ENCODE results near the gene CHST12.

GRCh38 chr7:2362385-2363088, 40.9 kb upstream of the CHST12 start:
- TF ChIP-seq, protein P1, sequence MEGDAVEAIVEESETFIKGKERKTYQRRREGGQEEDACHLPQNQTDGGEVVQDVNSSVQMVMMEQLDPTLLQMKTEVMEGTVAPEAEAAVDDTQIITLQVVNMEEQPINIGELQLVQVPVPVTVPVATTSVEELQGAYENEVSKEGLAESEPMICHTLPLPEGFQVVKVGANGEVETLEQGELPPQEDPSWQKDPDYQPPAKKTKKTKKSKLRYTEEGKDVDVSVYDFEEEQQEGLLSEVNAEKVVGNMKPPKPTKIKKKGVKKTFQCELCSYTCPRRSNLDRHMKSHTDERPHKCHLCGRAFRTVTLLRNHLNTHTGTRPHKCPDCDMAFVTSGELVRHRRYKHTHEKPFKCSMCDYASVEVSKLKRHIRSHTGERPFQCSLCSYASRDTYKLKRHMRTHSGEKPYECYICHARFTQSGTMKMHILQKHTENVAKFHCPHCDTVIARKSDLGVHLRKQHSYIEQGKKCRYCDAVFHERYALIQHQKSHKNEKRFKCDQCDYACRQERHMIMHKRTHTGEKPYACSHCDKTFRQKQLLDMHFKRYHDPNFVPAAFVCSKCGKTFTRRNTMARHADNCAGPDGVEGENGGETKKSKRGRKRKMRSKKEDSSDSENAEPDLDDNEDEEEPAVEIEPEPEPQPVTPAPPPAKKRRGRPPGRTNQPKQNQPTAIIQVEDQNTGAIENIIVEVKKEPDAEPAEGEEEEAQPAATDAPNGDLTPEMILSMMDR (IDR thresholded peaks at IDR 0.05): no peak
- no peak for TF ChIP-seq POLR2A (IDR thresholded peaks at IDR 0.05)

Measured in right lobe of liver (tissue), 4 donors.